Measurements from ENCODE around the gene CFAP298. TPM values are rescaled to one million over a fixed set of nuclear protein-coding genes. Genes with fewer than 3 reads are reported as not detected.

The CFAP298 gene
- total RNA-seq, 1 experiment from 2014 or later, result 96.0 TPM

- Histone ChIP-seq H3K9me2 (replicated peaks; ENCODE audit: low read length) (no peaks in the 10 kb centered on the region), H3K27me3 (ENCODE audit: low read length) (no peaks in the 10 kb centered on the region), H3K4me3 (ENCODE audit: low read length) (no peak overlapping the region), H2AFZ (ENCODE audit: low read length) (no peak overlapping the region), H3K4me1 (ENCODE audit: insufficient read depth, low read length) (no peaks in the 10 kb centered on the region), H3F3A (ENCODE audit: low read length, unreplicated experiment) (no peaks in the 10 kb centered on the region), H4K20me1 (ENCODE audit: low read length) (no peaks in the 10 kb centered on the region), H3K27ac (ENCODE audit: low read length) (no peak overlapping the region), H3K79me2 (ENCODE audit: low read length) (no peaks in the 10 kb centered on the region), H3K9me3 (ENCODE audit: low read length) (no peaks in the 10 kb centered on the region), H3K9ac (ENCODE audit: low read length) (no peak overlapping the region), H3K4me2 (ENCODE audit: low read length) (no peak overlapping the region), H3K36me3 (ENCODE audit: low read depth, low read length) (peaks cover 8% of the 10 kb centered on the region; the same call in 1 of the 2 replicates)
- peak; percentile 90 for ATAC-seq
- ChIA-PET CTCF (interaction anchor here (0.6 kb wide), 1 partner anchor 90 kb away, joined by 4 read pairs; no protein-coding TSS in a partner anchor), POLR2A (ENCODE audit: unreplicated experiment) (no interaction called here)
- BruUV-seq (replicated peaks), result no TSS peak
- TF ChIP-seq EZH2phosphoT487 (IDR thresholded peaks at IDR 0.05; ENCODE audit: borderline replicate concordance, low read length) (no peak), CTCF (conservative IDR thresholded peaks at IDR 0.05; ENCODE audit: low read depth, low read length) (peak; percentile 92), EZH2 (IDR thresholded peaks at IDR 0.05; ENCODE audit: low read length, unreplicated experiment) (no peak)
- intact Hi-C loops (cut with micrococcal nuclease), result loop anchor here (1.0 to 5.0 kb wide), 2 partner anchors 74 to 173 kb away; partner anchors contain the start of gene SYNJ1
- peak; percentile 51 for DNase-seq
These were observed 41.2 kb upstream of the CFAP298 start for GRCh38 chr21:32653326-32653901.

- Histone ChIP-seq H3F3A (ENCODE audit: low read length, unreplicated experiment) (no peaks in the 10 kb centered on the region), H3K4me1 (ENCODE audit: insufficient read depth, low read length) (no peaks in the 10 kb centered on the region), H3K9me2 (replicated peaks; ENCODE audit: low read length) (no peaks in the 10 kb centered on the region), H3K27ac (ENCODE audit: low read length) (no peak overlapping the region), H3K79me2 (ENCODE audit: low read length) (no peaks in the 10 kb centered on the region), H3K4me2 (ENCODE audit: low read length) (no peak overlapping the region), H2AFZ (ENCODE audit: low read length) (no peak overlapping the region), H3K9me3 (ENCODE audit: low read length) (no peaks in the 10 kb centered on the region), H4K20me1 (ENCODE audit: low read length) (no peaks in the 10 kb centered on the region), H3K4me3 (ENCODE audit: low read length) (no peak overlapping the region), H3K36me3 (ENCODE audit: low read depth, low read length) (peaks cover 7% of the 10 kb centered on the region; the same call in 1 of the 2 replicates), H3K27me3 (ENCODE audit: low read length) (no peaks in the 10 kb centered on the region), H3K9ac (ENCODE audit: low read length) (no peak overlapping the region)
- no TSS peak for BruUV-seq (replicated peaks)
- no peak for DNase-seq
- intact Hi-C loops (cut with micrococcal nuclease), result no loop called here
- ChIA-PET POLR2A (ENCODE audit: unreplicated experiment) (no interaction called here), CTCF (no interaction called here)
- ATAC-seq, result no peak
- TF ChIP-seq EZH2 (IDR thresholded peaks at IDR 0.05; ENCODE audit: low read length, unreplicated experiment), result no peak
- no peak for TF ChIP-seq EZH2phosphoT487 (IDR thresholded peaks at IDR 0.05; ENCODE audit: borderline replicate concordance, low read length)
- TF ChIP-seq CTCF (conservative IDR thresholded peaks at IDR 0.05; ENCODE audit: low read depth, low read length), result no peak
These were observed 36.0 kb upstream of the CFAP298 start for GRCh38 chr21:32648165-32648564.

Measured in PC-3 (cell line).